ENCODE results near the gene AP1S1. TPM values are rescaled to one million over a fixed set of nuclear protein-coding genes. Genes with fewer than 3 reads are reported as not detected.
A peak's percentile ranks its signal among the peaks of the same experiment; 100 is the strongest.
"Not testable (repeated sequence)": the region's sequence is repeated elsewhere in the genome, so short reads cannot be mapped to it uniquely, and the experiment has no call there.

AP1S1 gene
- polyA plus RNA-seq, 6 donors from 2014 or later, result 3.7 to 10.3 (median 4.9) TPM

DNA sequence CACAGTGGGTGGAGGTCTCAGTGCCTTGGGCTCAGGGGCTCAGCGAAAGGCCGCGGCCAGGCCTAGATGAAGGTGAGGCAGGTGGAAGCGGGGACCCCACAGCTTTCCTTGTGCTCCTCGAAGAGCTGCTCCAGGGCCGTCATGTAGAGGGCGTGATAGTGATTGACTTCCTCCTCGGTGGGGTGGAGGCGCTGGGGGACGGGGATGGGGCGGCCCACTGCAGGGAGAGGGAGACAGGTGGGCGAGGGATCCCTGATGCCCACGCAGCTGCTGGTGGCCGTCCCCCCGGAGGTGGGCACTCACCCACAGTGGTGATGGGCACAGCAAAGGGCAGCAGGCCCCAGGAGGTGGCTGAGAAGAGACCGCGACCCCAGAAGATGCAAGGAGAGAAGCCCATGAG is 41.6 kb downstream of the AP1S1 start:
- H3K27me3 Mint-ChIP-seq, result peaks cover 4 to 36% (median 10%) of the 10 kb centered on the region in 3 donors
- DNase-seq (no peak), ATAC-seq (ENCODE audit: low read depth in 2 of 2) (no peak)
- H3K9me3 Mint-ChIP-seq, result peaks cover 0 to 1% (median 0%) of the 10 kb centered on the region in 7 donors
- H3K36me3 Mint-ChIP-seq, result no peaks in the 10 kb centered on the region
- no peak overlapping the region for H3K27ac Mint-ChIP-seq
- no peak overlapping the region for H3K4me3 Mint-ChIP-seq
- peaks cover 4 to 8% (median 6%) of the 10 kb centered on the region in 3 donors for H3K4me1 Mint-ChIP-seq

GRCh38 chr7:101197991-101198390 is 43.7 kb downstream of the AP1S1 start:
- Mint-ChIP-seq H3K27me3 (peaks cover 0 to 54% (median 23%) of the 10 kb centered on the region in 3 donors), H3K36me3 (no peaks in the 10 kb centered on the region), H3K4me1 (peaks cover 9 to 17% (median 11%) of the 10 kb centered on the region in 3 donors), H3K9me3 (no peaks in the 10 kb centered on the region), H3K27ac (no peak overlapping the region), H3K4me3 (no peak overlapping the region)
- ATAC-seq (ENCODE audit: low read depth in 2 of 2) (no peak), DNase-seq (no peak)

- Mint-ChIP-seq H3K4me1 (peaks cover 11 to 17% (median 15%) of the 10 kb centered on the region in 3 donors), H3K9me3 (no peaks in the 10 kb centered on the region), H3K4me3 (peak overlapping the region in 1 of 8 donors; percentile 44), H3K27me3 (peaks cover 0 to 56% (median 27%) of the 10 kb centered on the region in 3 donors), H3K27ac (no peak overlapping the region), H3K36me3 (no peaks in the 10 kb centered on the region)
- no peak for ATAC-seq (ENCODE audit: low read depth in 2 of 2)
- no peak for DNase-seq
These were observed 44.2 kb downstream of the AP1S1 start for GRCh38 chr7:101198476-101198875.

DNA sequence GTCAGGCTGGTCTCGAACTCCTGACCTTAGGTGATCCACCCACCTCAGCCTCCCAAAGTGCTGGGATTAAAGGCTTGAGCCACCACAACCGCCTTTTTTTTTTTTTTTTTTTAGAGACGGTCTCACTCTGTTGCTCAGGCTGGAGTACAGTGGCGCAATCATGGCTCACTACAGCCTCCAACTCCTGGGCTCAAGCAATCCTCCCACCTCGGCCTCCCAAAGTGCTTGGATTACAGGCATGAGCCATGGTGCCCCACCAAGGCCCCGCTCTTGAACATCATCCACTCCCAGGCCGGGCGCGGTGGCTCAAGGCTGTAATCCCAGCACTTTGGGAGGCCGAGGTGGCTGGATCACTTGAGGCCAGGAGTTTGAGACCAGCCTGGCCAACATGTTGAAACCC is 45.2 kb downstream of the AP1S1 start:
- Mint-ChIP-seq H3K4me1 (peaks cover 14 to 25% (median 23%) of the 10 kb centered on the region in 3 donors), H3K27me3 (peaks cover 0 to 64% (median 33%) of the 10 kb centered on the region in 3 donors)
- not testable (repeated sequence) for H3K9me3 Mint-ChIP-seq; H3K27ac Mint-ChIP-seq; ATAC-seq (ENCODE audit: low read depth in 2 of 2); H3K4me3 Mint-ChIP-seq; DNase-seq; H3K36me3 Mint-ChIP-seq

DNA sequence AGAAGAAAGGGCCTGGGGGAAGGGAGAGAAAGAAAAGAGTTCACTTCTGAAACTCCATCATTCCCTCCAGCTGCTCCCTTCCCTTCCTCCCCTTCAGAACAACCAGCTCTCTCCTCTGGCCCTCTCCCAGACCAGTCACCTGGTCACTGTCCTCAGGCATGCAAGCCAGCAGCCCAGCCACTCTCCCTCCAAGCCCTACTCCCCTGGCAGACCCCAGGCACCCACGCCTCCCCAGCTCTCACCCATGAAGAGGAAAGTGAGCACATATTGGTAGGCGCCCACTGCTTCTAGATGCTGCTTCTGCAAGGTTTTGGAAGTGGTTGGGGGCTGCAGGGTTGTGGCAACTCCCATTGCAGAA is 46.2 kb downstream of the AP1S1 start:
- peaks cover 14 to 25% (median 23%) of the 10 kb centered on the region in 3 donors for H3K4me1 Mint-ChIP-seq
- H3K27me3 Mint-ChIP-seq, result peaks cover 0 to 60% (median 33%) of the 10 kb centered on the region in 3 donors
- peak overlapping the region in 1 of 8 donors; percentile 54 for H3K4me3 Mint-ChIP-seq
- H3K9me3 Mint-ChIP-seq, result no peaks in the 10 kb centered on the region
- DNase-seq (no peak), ATAC-seq (ENCODE audit: low read depth in 2 of 2) (no peak)
- peak overlapping the region in 1 of 6 donors; percentile 79 for H3K27ac Mint-ChIP-seq
- no peaks in the 10 kb centered on the region for H3K36me3 Mint-ChIP-seq

- DNase-seq, result no peak
- Mint-ChIP-seq H3K4me3 (peak within 1 kb of the TSS in 5 of 8 donors; percentile 22 to 74 (median 48)), H3K9me3 (no peaks in the 10 kb centered on the region)
These were observed 46.8 kb downstream of the AP1S1 start, which contains the start of gene MOGAT3 for GRCh38 chr7:101200862-101201599. MOGAT3 (minus strand) TSS chr7:101201036; CDS start chr7:101200854, 182 bp downstream.

GRCh38 chr7:101201695-101202602 is 47.7 kb downstream of the AP1S1 start:
- Mint-ChIP-seq H3K27me3 (peaks cover 0 to 55% (median 33%) of the 10 kb centered on the region in 3 donors), H3K4me3 (peak overlapping the region in 5 of 8 donors; percentile 12 to 74 (median 48)), H3K27ac (peak overlapping the region in 1 of 6 donors; percentile 89), H3K36me3 (peaks cover 0 to 8% of the 10 kb centered on the region in 2 donors), H3K4me1 (peaks cover 14 to 25% (median 23%) of the 10 kb centered on the region in 3 donors), H3K9me3 (no peaks in the 10 kb centered on the region)
- no peak for DNase-seq
- ATAC-seq (ENCODE audit: low read depth in 2 of 2), result peak; percentile 91 to 92

More at GRCh38 chr7:101200862-101201599, 46.8 kb downstream of the AP1S1 start, which contains the start of gene MOGAT3:
- H3K4me1 Mint-ChIP-seq, result peaks cover 14 to 25% (median 23%) of the 10 kb centered on the region in 3 donors
- peak within 1 kb of the TSS in 2 of 6 donors; percentile 79 to 89 for H3K27ac Mint-ChIP-seq
- peaks cover 0 to 56% (median 33%) of the 10 kb centered on the region in 3 donors for H3K27me3 Mint-ChIP-seq
- H3K36me3 Mint-ChIP-seq, result peaks cover 0 to 1% of the 10 kb centered on the region in 2 donors
- no peak for ATAC-seq (ENCODE audit: low read depth in 2 of 2)

DNA sequence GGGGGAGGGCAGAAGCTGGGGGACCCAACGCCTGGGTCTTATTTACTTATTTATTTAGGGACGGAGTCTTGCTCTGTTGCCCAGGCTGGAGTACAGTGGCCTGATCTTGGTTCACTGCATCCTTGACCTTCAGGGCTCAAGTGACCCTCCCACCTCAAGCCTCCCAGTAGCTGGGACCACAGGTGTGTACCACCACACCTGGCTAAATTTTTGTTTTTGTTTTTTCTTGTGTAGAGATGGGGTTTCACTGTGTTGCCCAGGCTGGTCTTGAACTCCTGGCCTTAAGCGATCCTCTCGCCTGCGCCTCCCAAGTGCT is 48.3 kb downstream of the AP1S1 start:
- peaks cover 0 to 8% of the 10 kb centered on the region in 2 donors for H3K36me3 Mint-ChIP-seq
- H3K27ac Mint-ChIP-seq, result no peak overlapping the region
- peaks cover 0 to 53% (median 33%) of the 10 kb centered on the region in 3 donors for H3K27me3 Mint-ChIP-seq
- peaks cover 14 to 25% (median 23%) of the 10 kb centered on the region in 3 donors for H3K4me1 Mint-ChIP-seq
- no peaks in the 10 kb centered on the region for H3K9me3 Mint-ChIP-seq
- ATAC-seq (ENCODE audit: low read depth in 2 of 2), result no peak
- peak overlapping the region in 2 of 8 donors; percentile 50 to 69 for H3K4me3 Mint-ChIP-seq
- no peak for DNase-seq

- peaks cover 0 to 14% of the 10 kb centered on the region in 2 donors for H3K36me3 Mint-ChIP-seq
- H3K4me3 Mint-ChIP-seq, result peak overlapping the region in 3 of 8 donors; percentile 2 to 67 (median 51)
- not testable (repeated sequence) for H3K27ac Mint-ChIP-seq; ATAC-seq (ENCODE audit: low read depth in 2 of 2); H3K9me3 Mint-ChIP-seq; DNase-seq
- H3K4me1 Mint-ChIP-seq, result peaks cover 14 to 25% (median 23%) of the 10 kb centered on the region in 3 donors
- H3K27me3 Mint-ChIP-seq, result peaks cover 0 to 44% (median 33%) of the 10 kb centered on the region in 3 donors
These were observed 49.8 kb downstream of the AP1S1 start for GRCh38 chr7:101203740-101204738.

GRCh38 chr7:101205901-101206664 is 51.8 kb downstream of the AP1S1 start:
- DNase-seq, result no peak
- peaks cover 8 to 21% (median 19%) of the 10 kb centered on the region in 3 donors for H3K4me1 Mint-ChIP-seq
- no peak overlapping the region for H3K4me3 Mint-ChIP-seq
- H3K36me3 Mint-ChIP-seq, result peaks cover 0 to 14% of the 10 kb centered on the region in 2 donors
- no peak for ATAC-seq (ENCODE audit: low read depth in 2 of 2)
- peaks cover 0 to 31% (median 21%) of the 10 kb centered on the region in 3 donors for H3K27me3 Mint-ChIP-seq
- peak overlapping the region in 1 of 6 donors; percentile 78 for H3K27ac Mint-ChIP-seq
- H3K9me3 Mint-ChIP-seq, result no peaks in the 10 kb centered on the region

DNA sequence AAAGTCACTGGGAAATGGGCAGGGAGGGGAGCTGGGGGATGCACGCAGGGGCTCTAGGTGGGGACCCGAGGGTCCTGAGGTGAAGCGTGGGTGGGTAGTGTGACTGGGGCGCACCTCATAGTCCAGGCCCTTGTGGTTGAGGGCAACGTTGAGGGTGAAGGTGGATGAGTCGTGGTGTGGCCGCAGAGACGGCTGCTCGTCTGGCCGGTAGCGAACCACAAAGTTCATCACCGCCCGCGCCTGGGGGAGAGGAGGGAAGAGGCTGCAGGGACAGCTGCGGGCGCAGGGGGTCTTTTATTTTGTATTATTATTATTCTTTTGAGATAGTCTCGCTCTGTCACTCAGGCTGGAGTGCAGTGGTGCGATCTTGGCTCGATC is 52.4 kb downstream of the AP1S1 start:
- peak overlapping the region in 1 of 6 donors; percentile 50 for H3K27ac Mint-ChIP-seq
- ATAC-seq (ENCODE audit: low read depth in 2 of 2), result no peak
- H3K9me3 Mint-ChIP-seq, result no peaks in the 10 kb centered on the region
- no peak overlapping the region for H3K4me3 Mint-ChIP-seq
- H3K27me3 Mint-ChIP-seq, result peaks cover 0 to 26% (median 15%) of the 10 kb centered on the region in 3 donors
- H3K4me1 Mint-ChIP-seq, result peaks cover 8 to 19% (median 17%) of the 10 kb centered on the region in 3 donors
- H3K36me3 Mint-ChIP-seq, result peaks cover 0 to 14% of the 10 kb centered on the region in 2 donors
- DNase-seq, result no peak

DNA sequence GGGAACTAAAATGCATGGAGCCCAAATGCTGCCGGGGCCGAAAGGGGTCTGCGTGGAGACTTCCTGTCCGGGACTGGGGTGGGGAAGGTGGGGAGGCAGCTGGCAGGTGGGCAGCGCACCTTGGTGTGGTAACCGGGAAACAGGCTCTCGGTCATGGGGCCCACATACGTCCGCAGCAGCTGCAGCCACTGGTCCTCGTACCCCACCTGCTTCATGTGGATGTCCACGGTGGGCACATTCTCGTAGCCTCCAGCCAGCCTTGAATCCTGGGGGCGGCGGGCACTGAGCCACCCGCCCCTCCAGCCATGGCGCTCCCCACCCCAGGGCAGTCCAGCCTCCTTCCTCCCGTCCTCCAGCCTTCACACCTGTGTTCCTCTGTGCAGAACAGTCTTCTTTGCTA is 53.2 kb downstream of the AP1S1 start:
- ATAC-seq (ENCODE audit: low read depth in 2 of 2), result no peak
- H3K36me3 Mint-ChIP-seq, result peaks cover 0 to 14% of the 10 kb centered on the region in 2 donors

More for the DNA sequence above, 53.2 kb downstream of the AP1S1 start:
- no peak for DNase-seq
- H3K27me3 Mint-ChIP-seq, result peaks cover 0 to 21% (median 15%) of the 10 kb centered on the region in 3 donors
- no peak overlapping the region for H3K4me3 Mint-ChIP-seq
- H3K9me3 Mint-ChIP-seq, result no peaks in the 10 kb centered on the region
- H3K4me1 Mint-ChIP-seq, result peaks cover 8 to 17% (median 13%) of the 10 kb centered on the region in 3 donors
- no peak overlapping the region for H3K27ac Mint-ChIP-seq

All from naive B cell (primary cell).